Measurements from ENCODE around the gene MPPED1. TPM values are rescaled to one million over a fixed set of nuclear protein-coding genes. Genes with fewer than 3 reads are reported as not detected.
A peak's percentile ranks its signal among the peaks of the same experiment; 100 is the strongest.

Gene MPPED1
- total RNA-seq, 4 donors from 2014 or later, result 0.23 to 0.99 (median 0.80) TPM; not detected in 1

- no peak overlapping the region for H3K27ac ChIP-seq
- no peaks in the 10 kb centered on the region for H3K9me3 ChIP-seq
- WGBS, result 17% methylated on average over 8 of the region's 8 CpGs
- no peak for DNase-seq (ENCODE audit: low spot score in 2 of 2)
- no peaks in the 10 kb centered on the region for H3K4me1 ChIP-seq
- no peak overlapping the region for H3K4me3 ChIP-seq
- TF ChIP-seq POLR2AphosphoS5 (IDR thresholded peaks at IDR 0.05) (no peak), POLR2A (IDR thresholded peaks at IDR 0.05) (no peak), EP300 (IDR thresholded peaks at IDR 0.05) (no peak)
- TF ChIP-seq, protein P1, sequence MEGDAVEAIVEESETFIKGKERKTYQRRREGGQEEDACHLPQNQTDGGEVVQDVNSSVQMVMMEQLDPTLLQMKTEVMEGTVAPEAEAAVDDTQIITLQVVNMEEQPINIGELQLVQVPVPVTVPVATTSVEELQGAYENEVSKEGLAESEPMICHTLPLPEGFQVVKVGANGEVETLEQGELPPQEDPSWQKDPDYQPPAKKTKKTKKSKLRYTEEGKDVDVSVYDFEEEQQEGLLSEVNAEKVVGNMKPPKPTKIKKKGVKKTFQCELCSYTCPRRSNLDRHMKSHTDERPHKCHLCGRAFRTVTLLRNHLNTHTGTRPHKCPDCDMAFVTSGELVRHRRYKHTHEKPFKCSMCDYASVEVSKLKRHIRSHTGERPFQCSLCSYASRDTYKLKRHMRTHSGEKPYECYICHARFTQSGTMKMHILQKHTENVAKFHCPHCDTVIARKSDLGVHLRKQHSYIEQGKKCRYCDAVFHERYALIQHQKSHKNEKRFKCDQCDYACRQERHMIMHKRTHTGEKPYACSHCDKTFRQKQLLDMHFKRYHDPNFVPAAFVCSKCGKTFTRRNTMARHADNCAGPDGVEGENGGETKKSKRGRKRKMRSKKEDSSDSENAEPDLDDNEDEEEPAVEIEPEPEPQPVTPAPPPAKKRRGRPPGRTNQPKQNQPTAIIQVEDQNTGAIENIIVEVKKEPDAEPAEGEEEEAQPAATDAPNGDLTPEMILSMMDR (IDR thresholded peaks at IDR 0.05), result no peak
- H3K36me3 ChIP-seq, result no peaks in the 10 kb centered on the region
- peaks cover 82% of the 10 kb centered on the region for H3K27me3 ChIP-seq
Measured at GRCh38 chr22:43431808-43432554, 20.2 kb downstream of the MPPED1 start.

GRCh38 chr22:43432883-43433415, 21.1 kb downstream of the MPPED1 start:
- WGBS, result 72% methylated on average over 5 of the region's 5 CpGs
- Histone ChIP-seq H3K27ac (no peak overlapping the region), H3K36me3 (no peaks in the 10 kb centered on the region), H3K4me1 (no peaks in the 10 kb centered on the region), H3K9me3 (no peaks in the 10 kb centered on the region), H3K27me3 (peaks cover 82% of the 10 kb centered on the region), H3K4me3 (no peak overlapping the region)
- TF ChIP-seq EP300 (IDR thresholded peaks at IDR 0.05), result no peak
- TF ChIP-seq, protein P1 (IDR thresholded peaks at IDR 0.05), result no peak
- TF ChIP-seq POLR2A (IDR thresholded peaks at IDR 0.05), result no peak
- TF ChIP-seq POLR2AphosphoS5 (IDR thresholded peaks at IDR 0.05), result no peak
- peak in 1 of 2 donors; percentile 27 for DNase-seq (ENCODE audit: low spot score in 2 of 2)

- TF ChIP-seq POLR2A (IDR thresholded peaks at IDR 0.05), result no peak
- no peak for TF ChIP-seq POLR2AphosphoS5 (IDR thresholded peaks at IDR 0.05)
- TF ChIP-seq, protein P1 (IDR thresholded peaks at IDR 0.05), result no peak
- TF ChIP-seq EP300 (IDR thresholded peaks at IDR 0.05), result no peak
- 62% methylated on average over 35 of the region's 35 CpGs for WGBS
- H3K27me3 ChIP-seq, result peaks cover 82% of the 10 kb centered on the region
Measured at GRCh38 chr22:43433451-43434274, 21.8 kb downstream of the MPPED1 start.

DNA sequence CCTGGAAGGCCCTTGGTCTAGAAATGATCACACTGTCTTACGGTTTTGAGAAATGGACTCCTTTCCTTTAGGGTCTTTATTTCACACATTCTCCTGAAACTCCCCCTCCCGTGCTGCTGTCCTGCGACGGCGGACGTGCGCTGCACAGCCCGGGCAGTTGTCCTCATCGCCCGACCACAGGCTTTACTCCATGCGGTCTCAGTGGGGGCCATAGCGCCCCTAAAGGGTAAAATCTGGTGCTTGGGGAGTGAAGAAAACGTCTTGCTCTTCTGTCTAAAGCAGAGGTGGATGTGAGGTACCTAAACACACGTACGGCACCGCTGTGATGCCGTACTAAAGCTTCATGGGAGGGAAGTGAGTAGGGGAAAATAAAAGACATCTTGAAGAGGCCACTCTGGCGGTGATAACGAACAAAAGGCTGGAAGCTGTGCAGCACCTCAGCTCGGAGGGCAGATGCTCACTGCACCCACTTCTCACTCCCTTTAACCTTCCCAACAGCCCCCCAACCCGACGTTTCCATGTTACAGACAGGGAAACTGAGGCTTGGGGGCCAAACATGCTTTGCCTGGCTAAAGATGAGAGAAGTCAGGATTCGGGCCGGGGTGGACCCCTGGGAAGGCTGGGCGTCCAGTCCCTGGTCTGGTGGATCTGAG, 22.6 kb downstream of the MPPED1 start:
- Histone ChIP-seq H3K9me3 (no peaks in the 10 kb centered on the region), H3K36me3 (no peaks in the 10 kb centered on the region), H3K27me3 (peaks cover 77% of the 10 kb centered on the region), H3K4me1 (no peaks in the 10 kb centered on the region), H3K4me3 (no peak overlapping the region), H3K27ac (no peak overlapping the region)
- WGBS, result 85% methylated on average over 25 of the region's 25 CpGs
- no peak for DNase-seq (ENCODE audit: low spot score in 2 of 2)
- TF ChIP-seq, protein P1 (IDR thresholded peaks at IDR 0.05), result no peak
- TF ChIP-seq POLR2AphosphoS5 (IDR thresholded peaks at IDR 0.05) (no peak), EP300 (IDR thresholded peaks at IDR 0.05) (no peak), POLR2A (IDR thresholded peaks at IDR 0.05) (no peak)

More at GRCh38 chr22:43433451-43434274, 21.8 kb downstream of the MPPED1 start:
- peak in 1 of 2 donors; percentile 26 for DNase-seq (ENCODE audit: low spot score in 2 of 2)
- H3K27ac ChIP-seq, result no peak overlapping the region
- H3K4me1 ChIP-seq, result no peaks in the 10 kb centered on the region
- no peaks in the 10 kb centered on the region for H3K36me3 ChIP-seq
- no peak overlapping the region for H3K4me3 ChIP-seq
- H3K9me3 ChIP-seq, result no peaks in the 10 kb centered on the region

Data from suprapubic skin (tissue), 4 donors.